WERI-Rb-1 (cell line): ENCODE measurements around the gene PRUNE2.
"Not testable (repeated sequence)": the region's sequence is repeated elsewhere in the genome, so short reads cannot be mapped to it uniquely, and the experiment has no call there.

ENCODE experiments used
- DNase-seq: peaks from one replicate; pipeline ENCODE4 v3.0.0-alpha.2; 2020
- H3K27ac ChIP-seq: fragments of 250-450 bp; sonication (Bioruptor Pico); 2 replicates; pipeline ENCODE4 v1.5.1; 2020; ENCODE audit warnings: mild to moderate bottlenecking, moderate library complexity
- H3K27me3 ChIP-seq: fragments of 250-450 bp; sonication (Bioruptor Pico); 2 replicates; pipeline ENCODE4 v1.5.1; 2021; ENCODE audit warnings: mild to moderate bottlenecking, low read depth, moderate library complexity; ENCODE audit not compliant: insufficient read depth, severe bottlenecking
- H3K36me3 ChIP-seq: fragments of 250-450 bp; sonication (Bioruptor Pico); 2 replicates; pipeline ENCODE4 v1.5.1; 2020; ENCODE audit warnings: mild to moderate bottlenecking, moderate library complexity
- H3K4me3 ChIP-seq: 2 replicates; pipeline ENCODE4 v1.5.1; 2011; ENCODE audit warnings: low read depth, mild to moderate bottlenecking, control low read depth, low read length
- H3K9me3 ChIP-seq: fragments of 250-450 bp; sonication (Bioruptor Pico); 2 replicates; pipeline ENCODE4 v1.5.1; 2021; ENCODE audit warnings: mild to moderate bottlenecking, moderate library complexity; ENCODE audit not compliant: severe bottlenecking
- TF ChIP-seq, protein P1 (sequence below): IDR thresholded peaks from 2 replicates; pipeline ENCODE4 v1.5.1; 2011; ENCODE audit warnings: low read depth, mild to moderate bottlenecking, control low read depth, inconsistent platforms, low read length

The PRUNE2 gene

DNA sequence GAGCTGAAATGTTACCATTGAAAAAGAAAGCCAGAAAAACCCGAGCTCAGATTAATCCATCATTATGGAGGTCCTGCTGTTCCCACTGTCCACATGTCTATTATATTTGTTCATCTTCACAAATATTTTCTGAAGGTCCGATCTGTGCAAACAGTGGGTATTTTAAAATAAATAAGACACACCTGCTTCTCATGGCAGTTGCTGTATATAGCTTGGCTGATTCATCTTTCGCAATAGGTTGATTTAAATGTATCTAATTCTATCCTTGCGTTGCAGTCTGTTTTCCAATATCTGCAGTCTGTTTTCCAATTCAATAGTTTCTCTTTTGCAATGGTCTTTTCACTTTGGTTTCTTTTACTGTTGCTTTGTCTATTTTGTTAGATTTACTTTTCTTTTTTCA is 229.1 kb downstream of the PRUNE2 start:
- no peak for DNase-seq
- H3K27me3 ChIP-seq, result no peaks in the 10 kb centered on the region
- H3K27ac ChIP-seq, result no peak overlapping the region
- TF ChIP-seq, protein P1, sequence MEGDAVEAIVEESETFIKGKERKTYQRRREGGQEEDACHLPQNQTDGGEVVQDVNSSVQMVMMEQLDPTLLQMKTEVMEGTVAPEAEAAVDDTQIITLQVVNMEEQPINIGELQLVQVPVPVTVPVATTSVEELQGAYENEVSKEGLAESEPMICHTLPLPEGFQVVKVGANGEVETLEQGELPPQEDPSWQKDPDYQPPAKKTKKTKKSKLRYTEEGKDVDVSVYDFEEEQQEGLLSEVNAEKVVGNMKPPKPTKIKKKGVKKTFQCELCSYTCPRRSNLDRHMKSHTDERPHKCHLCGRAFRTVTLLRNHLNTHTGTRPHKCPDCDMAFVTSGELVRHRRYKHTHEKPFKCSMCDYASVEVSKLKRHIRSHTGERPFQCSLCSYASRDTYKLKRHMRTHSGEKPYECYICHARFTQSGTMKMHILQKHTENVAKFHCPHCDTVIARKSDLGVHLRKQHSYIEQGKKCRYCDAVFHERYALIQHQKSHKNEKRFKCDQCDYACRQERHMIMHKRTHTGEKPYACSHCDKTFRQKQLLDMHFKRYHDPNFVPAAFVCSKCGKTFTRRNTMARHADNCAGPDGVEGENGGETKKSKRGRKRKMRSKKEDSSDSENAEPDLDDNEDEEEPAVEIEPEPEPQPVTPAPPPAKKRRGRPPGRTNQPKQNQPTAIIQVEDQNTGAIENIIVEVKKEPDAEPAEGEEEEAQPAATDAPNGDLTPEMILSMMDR, result no peak
- H3K36me3 ChIP-seq, result no peaks in the 10 kb centered on the region
- H3K4me3 ChIP-seq, result no peak overlapping the region
- no peaks in the 10 kb centered on the region for H3K9me3 ChIP-seq

DNA sequence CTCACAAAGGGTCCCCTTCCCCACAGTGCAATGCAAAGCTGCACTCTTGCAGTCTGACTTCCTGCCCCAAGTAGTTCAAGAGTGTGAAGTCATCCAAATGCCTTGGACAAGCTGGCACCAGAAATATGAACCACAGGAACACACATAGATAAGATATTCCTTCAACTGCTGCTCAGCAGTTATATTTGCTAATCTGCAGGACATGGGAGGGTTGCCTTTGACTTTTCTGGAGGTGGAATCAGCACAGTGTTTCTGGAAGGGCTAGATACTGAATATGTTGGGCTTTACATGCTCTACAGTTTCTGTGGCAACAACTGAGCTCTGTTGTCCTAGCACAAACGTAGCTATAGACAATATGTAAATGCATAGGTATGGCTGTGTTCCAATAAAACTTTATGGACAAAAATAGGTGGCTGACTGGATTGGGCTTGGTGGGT is 238.4 kb downstream of the PRUNE2 start:
- TF ChIP-seq, protein P1, result no peak
- no peak for DNase-seq
- no peak overlapping the region for H3K27ac ChIP-seq

DNA sequence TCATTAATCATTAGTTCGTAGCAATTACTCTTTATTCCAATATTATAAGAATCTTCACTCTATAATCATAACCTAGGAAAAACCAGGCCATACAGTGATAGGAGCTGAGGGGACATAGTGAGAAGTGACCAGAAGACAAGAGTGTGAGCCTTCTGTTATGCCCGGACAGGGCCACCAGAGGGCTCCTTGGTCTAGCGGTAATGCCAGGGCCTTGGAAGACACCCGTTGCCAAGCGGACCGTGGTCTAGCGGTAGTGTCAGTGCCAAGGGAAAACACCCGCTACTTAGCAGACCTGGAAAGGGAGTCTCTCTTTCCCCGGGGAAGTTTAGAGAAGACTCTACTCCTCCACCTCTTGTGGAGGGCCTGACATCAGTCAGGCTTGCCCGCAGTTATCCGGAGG is 239.9 kb downstream of the PRUNE2 start:
- peak; percentile 72 for DNase-seq
- H3K9me3 ChIP-seq, H3K27ac ChIP-seq, H3K4me3 ChIP-seq, H3K27me3 ChIP-seq, H3K36me3 ChIP-seq: not testable (repeated sequence)
- TF ChIP-seq, protein P1, result peak; percentile 51

More for the DNA sequence above, 238.4 kb downstream of the PRUNE2 start:
- Histone ChIP-seq H3K27me3 (no peaks in the 10 kb centered on the region), H3K36me3 (no peaks in the 10 kb centered on the region), H3K9me3 (no peaks in the 10 kb centered on the region), H3K4me3 (no peak overlapping the region)

DNA sequence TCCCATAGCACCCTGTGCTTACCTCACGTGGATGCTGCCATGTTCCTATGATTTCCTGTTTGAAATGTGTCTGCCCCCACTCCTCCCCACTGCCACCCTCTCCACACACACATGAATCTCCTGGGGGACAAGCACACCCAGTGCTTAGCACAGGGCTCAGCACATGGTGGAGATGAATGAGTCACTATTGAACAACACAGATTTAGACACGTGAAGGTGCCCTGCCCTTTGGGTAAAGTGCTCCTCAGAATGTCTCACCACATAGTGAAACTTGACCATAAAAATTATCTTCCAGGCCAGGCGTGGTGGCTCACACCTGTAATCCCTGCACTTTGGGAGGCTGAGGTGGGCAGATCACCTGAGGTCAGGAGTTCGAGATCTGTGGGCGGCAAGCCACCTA is 240.5 kb downstream of the PRUNE2 start:
- DNase-seq, result no peak
- Histone ChIP-seq H3K9me3 (no peaks in the 10 kb centered on the region), H3K27ac (no peak overlapping the region), H3K27me3 (no peaks in the 10 kb centered on the region), H3K36me3 (no peaks in the 10 kb centered on the region), H3K4me3 (no peak overlapping the region)
- TF ChIP-seq, protein P1, result no peak

DNA sequence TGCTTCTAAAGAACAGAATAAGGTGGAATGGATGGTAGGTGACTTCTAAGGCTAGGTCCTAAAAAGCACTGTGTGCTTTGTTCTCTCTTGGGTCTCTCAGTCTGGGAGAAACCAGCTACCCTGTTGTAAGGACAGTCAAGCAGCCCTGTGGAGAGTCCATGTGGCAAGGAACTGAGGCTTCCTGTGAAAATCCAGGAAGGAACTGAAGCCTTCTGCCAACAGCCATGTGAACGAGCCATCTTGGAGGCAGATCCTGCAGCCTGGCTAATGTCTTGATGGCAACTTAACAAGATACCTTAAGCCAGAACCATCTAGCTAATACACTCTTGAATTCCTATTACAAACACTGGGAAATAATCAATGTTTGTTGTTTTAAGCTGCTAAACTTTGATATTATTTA is 241.8 kb downstream of the PRUNE2 start:
- H3K4me3 ChIP-seq, result no peak overlapping the region

More for the DNA sequence above, 241.8 kb downstream of the PRUNE2 start:
- TF ChIP-seq, protein P1, result no peak
- DNase-seq, result no peak
- Histone ChIP-seq H3K9me3 (no peaks in the 10 kb centered on the region), H3K27ac (no peak overlapping the region), H3K36me3 (no peaks in the 10 kb centered on the region), H3K27me3 (no peaks in the 10 kb centered on the region)
